GM21723 (cell line): Measurements from ENCODE around the gene METAP2.
"Not testable (repeated sequence)": the region's sequence is repeated elsewhere in the genome, so short reads cannot be mapped to it uniquely, and the experiment has no call there.

ENCODE experiments used
- ATAC-seq: cut with Tn5 transposase; IDR thresholded peaks from one replicate; pipeline ENCODE4 v1.9.1; 2021; ENCODE audit warnings: mild to moderate bottlenecking, moderate library complexity; ENCODE audit not compliant: unreplicated experiment

METAP2 gene

DNA sequence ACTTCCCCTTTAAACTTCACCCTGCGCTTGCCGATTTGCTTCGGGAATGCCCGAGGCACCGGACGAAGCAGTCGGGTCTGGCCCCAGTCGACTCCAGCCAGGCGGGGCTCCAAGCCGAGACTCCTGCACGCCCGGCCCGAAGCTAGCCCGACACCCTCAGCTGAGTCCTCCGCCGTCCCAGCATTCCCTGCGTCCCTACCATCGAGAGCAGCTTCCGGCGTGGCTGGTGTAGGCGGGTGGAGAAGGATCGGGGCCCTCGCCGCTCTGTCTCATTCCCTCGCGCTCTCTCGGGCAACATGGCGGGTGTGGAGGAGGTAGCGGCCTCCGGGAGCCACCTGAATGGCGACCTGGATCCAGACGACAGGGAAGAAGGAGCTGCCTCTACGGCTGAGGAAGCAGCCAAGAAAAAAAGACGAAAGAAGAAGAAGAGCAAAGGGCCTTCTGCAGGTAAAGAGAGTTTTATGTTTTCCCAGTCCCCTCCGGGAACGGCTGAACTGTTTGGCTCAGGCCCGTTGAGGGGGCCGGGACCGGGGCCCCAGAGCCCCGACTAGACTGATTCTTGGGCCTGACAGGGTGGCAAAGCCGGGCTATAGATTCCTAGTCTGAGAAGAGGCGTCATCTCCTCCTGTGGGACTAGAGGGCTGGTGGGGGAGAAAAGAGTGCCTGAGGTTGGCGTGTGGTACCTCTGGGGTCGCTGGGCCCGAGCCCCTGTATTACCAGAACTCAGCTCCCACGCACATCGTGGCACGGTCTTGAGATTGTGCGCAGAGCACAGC, at the start of gene METAP2:
METAP2 (plus strand) TSS at position 269 of the 776 bp plus-strand sequence; CDS start at position 297, 28 bp downstream.
- peak; percentile 95 for ATAC-seq

DNA sequence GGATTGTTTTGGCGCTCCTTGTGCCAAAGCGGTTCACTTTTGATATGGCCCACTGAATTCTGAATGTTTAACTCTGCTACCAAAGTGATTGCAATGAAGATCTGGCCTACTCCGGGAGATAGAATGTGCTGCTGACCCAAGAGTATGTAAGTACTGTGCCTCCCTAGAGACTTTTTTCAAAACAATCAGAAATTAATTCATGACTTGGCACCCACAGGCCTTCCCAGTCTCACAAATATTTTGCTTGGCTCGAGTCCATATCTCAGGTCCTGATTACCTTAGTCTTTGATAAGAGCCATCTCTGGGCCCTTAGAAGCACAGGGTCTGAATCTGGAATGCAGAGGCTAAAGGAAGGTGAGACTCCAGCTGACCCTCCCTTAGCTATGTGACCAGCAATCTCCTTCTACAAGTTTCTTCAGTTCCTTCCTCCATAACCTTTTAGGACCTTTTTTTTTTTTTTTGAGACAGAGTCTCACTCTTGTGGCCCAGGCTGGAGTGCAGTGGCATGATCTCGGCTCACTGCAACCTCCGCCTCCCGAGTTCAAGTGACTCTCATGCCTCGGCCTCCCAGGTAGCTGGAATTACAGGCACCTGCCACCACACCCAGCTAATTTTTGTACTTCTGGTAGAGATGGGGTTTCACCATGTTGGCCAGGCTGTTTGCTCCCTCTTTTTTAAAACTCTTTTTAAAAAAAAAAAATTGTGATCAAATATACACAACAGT, 49.5 kb upstream of the METAP2 start:
- ATAC-seq = no peak

DNA sequence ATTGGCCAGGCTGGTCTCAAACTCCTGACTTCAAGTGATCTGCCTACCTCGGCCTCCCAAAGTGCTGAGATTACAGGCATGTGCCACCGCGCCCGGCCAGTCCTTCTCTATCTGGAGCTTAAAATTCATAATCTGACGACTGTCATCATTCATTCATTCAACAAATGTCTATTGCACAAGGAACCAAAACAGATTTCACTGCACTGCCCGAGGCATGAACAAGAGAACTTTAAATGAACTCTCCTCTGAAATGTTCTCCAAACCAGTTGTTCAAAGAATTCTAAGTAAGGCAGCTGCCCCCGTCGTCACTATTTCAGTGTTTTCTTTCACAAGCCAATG, 44.8 kb upstream of the METAP2 start:
- no peak for ATAC-seq

- ATAC-seq = no peak
Measured at GRCh38 chr12:95431120-95431519, 42.8 kb upstream of the METAP2 start.

- ATAC-seq = no peak
Measured at GRCh38 chr12:95435355-95435754, 38.6 kb upstream of the METAP2 start.

GRCh38 chr12:95437565-95437964, 36.4 kb upstream of the METAP2 start:
- ATAC-seq = no peak

GRCh38 chr12:95439461-95440230, 34.3 kb upstream of the METAP2 start:
- no peak for ATAC-seq

- ATAC-seq = no peak
Measured at GRCh38 chr12:95440401-95440800, 33.6 kb upstream of the METAP2 start.

DNA sequence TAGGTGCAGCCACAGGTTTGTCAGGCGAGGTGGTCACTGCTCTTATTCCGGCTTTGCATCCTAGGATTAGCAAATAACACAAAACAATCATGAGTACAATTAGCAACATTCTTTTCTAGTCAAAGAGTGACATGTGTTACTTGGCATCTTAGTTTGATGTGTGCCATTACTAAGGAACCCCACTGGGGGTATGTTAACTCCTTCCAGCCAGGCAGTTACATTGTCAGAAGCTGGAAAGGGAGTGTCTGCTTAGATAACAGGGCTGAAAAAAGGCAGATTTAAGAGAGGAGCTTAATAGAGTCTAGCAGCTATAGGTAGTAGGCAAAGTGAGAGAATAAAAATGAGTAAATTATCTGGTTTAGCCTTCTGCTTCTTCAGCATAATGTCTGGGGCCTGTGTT, 30.5 kb upstream of the METAP2 start:
- ATAC-seq = no peak

DNA sequence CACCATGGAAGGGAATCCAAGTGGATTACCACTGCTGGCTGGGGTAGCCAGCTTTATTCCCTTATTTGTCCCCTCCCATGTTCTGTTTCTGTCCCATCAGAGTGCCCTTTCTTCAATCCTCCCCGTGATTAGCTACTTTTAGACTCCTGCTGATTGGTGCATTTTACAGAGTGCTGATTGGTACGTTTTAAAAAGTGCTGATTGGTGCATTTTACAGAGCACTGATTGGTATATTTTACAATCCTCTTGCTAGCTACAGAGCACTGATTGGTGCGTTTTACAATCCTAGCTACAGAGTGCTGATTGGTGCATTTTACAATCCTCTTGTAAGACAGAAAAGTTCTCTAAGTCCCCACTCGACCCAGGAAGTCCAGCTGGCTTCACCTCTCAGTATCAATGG, 28.9 kb upstream of the METAP2 start:
- not testable (repeated sequence) for ATAC-seq

- no peak for ATAC-seq
Measured at GRCh38 chr12:95445884-95446505, 28.0 kb upstream of the METAP2 start.

- no peak for ATAC-seq
Measured at GRCh38 chr12:95446506-95446900, 27.4 kb upstream of the METAP2 start.

DNA sequence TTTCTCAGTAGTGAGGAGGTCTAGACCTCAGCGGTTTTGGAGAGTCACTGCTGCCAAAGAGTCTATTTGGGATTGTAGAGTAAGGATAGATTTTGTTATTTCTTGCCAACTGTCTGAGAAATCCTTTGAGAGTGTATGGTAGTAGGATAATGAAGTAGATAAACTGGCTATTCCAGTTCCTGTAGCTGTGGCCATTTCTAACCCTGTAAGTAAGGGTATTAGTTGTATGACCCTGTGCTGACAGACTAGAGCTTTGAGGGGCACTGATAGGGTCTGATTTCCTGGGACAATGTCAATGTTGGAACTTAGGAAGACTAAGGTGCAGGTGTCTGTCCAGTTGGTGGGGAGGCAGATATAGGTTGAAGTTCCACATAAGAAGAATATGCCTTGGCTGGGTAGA, 24.3 kb upstream of the METAP2 start:
- not testable (repeated sequence) for ATAC-seq

- not testable (repeated sequence) for ATAC-seq
Measured at GRCh38 chr12:95452501-95452900, 21.5 kb upstream of the METAP2 start.

DNA sequence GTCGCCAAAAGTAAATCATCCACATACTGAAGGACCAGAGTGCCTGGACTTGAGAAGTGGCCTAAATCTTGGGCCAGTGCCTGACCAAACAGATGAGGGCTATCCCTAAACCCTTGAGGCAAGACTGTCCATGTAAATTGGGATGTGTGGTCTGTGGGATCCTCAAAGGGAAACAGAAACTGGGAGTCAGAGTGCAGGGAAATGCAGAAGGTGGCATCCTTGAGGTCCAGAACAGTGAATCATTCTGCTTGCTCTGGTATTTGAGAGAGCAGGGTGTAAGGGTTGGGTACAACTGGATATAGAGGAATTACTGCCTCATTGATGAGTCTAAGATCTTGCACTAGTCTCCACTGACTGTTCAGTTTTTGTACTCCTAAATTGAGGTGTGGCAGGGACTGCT, 20.1 kb upstream of the METAP2 start:
- ATAC-seq = not testable (repeated sequence)

DNA sequence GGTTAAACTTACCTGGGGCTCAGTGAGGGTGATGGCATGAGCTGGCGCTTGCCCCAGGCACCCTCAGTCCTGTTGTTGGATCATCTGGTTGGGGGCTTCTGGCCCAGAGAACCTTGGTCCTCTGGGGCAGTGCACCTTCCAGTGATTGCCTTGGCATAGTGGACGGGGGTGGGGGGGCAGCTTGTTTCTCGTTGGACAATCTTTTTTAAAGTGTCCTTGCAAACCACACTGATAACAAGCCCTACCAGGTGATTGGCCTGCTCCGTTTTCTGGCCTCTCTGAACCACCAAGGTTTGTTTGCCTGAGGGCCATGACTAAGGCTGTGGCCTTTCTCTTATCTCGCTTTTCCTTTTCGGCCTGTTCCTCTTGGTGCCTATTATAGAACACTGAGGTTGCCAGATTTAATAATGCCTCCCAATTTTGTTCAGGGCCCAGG, 19.2 kb upstream of the METAP2 start:
- ATAC-seq = not testable (repeated sequence)

DNA sequence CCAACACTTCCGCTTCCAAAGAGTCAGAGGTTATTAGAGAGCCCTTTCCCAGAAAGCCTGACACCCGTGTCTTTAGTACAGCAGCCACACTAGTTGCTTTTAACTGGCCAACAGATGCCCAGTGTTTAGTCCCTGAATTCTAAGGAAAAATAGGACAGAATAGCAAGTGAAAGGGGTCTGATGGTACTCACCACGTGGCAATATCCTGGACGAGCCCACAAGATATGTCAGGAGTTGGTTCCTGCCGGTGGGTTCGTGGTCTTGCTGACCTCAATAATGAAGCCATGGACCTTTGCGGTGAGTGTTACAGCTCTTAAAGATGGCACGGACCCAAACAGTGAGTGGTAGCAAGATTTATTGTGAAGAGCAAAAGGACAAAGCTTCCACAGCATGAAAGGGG, 16.3 kb upstream of the METAP2 start:
- ATAC-seq = not testable (repeated sequence)

- no peak for ATAC-seq
Measured at GRCh38 chr12:95458761-95459160, 15.2 kb upstream of the METAP2 start.

DNA sequence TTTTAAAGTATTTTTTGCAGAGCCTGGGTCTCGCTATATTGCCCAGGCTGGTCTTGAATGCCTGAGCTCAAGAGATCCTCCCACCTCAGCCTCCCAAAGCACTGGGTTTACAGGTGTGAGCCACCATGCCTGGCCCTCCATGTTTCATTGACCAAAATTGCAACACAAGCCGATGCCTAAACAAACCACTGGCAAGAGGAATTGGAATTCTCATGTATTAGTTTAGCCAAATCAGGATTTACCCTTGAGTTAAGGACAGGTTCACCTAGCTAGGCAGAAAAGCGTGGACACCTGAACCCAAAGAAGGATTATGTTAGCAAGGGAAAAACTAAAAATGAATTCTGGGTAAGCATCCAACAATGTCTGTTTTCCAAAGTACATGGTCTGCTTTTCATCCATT, 14.6 kb upstream of the METAP2 start:
- ATAC-seq = no peak

GRCh38 chr12:95460105-95460504, 13.8 kb upstream of the METAP2 start:
- no peak for ATAC-seq

DNA sequence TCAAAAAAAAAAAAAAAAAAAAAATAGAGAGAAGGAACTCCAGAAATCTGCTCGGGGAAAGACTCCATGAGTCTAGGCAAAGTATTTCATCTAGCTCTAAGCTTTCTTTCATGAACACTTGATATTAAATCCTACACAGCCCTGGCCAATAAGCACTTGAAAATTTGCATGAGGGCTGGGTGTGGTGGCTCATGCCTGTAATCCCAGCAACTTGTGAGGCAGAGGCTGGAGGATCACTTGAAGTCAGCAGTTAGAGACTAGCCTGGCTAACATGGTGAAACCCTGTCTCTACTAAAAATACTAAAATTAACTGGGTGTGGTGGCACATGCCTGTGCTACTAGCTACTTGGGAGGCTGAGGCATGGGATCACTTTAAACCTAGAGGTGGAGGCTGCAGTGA, 13.1 kb upstream of the METAP2 start:
- no peak for ATAC-seq
